ENCODE results near the gene SPINK6.
A peak's percentile ranks its signal among the peaks of the same experiment; 100 is the strongest.

SPINK6 gene

GRCh38 chr5:148186248-148187003, 16.4 kb upstream of the SPINK6 start:
- no peak for TF ChIP-seq CTCF (IDR thresholded peaks at IDR 0.05; ENCODE audit: insufficient read depth, low read length, poor library complexity, severe bottlenecking)
- H3K4me3 ChIP-seq (replicated peaks; ENCODE audit: low read depth, low read length) = no peak overlapping the region
- DNase-seq (ENCODE audit: extremely low read depth, insufficient read length) = peak; percentile 24
- no peaks in the 10 kb centered on the region for H3K36me3 ChIP-seq (ENCODE audit: control insufficient read depth, insufficient read depth, low read length)
- H3K27me3 ChIP-seq (replicated peaks; ENCODE audit: control insufficient read depth, insufficient read depth, low read length) = no peaks in the 10 kb centered on the region

- no peak for DNase-seq (ENCODE audit: extremely low read depth, insufficient read length)
- H3K4me3 ChIP-seq (replicated peaks; ENCODE audit: low read depth, low read length) = no peak overlapping the region
- TF ChIP-seq CTCF (IDR thresholded peaks at IDR 0.05; ENCODE audit: insufficient read depth, low read length, poor library complexity, severe bottlenecking) = no peak
- no peaks in the 10 kb centered on the region for H3K27me3 ChIP-seq (replicated peaks; ENCODE audit: control insufficient read depth, insufficient read depth, low read length)
- H3K36me3 ChIP-seq (ENCODE audit: control insufficient read depth, insufficient read depth, low read length) = no peaks in the 10 kb centered on the region
These were observed 11.8 kb upstream of the SPINK6 start for GRCh38 chr5:148191010-148191409.

- Histone ChIP-seq H3K4me3 (replicated peaks; ENCODE audit: low read depth, low read length) (no peak overlapping the region), H3K27me3 (replicated peaks; ENCODE audit: control insufficient read depth, insufficient read depth, low read length) (no peaks in the 10 kb centered on the region), H3K36me3 (ENCODE audit: control insufficient read depth, insufficient read depth, low read length) (no peaks in the 10 kb centered on the region)
- no peak for TF ChIP-seq CTCF (IDR thresholded peaks at IDR 0.05; ENCODE audit: insufficient read depth, low read length, poor library complexity, severe bottlenecking)
- DNase-seq (ENCODE audit: extremely low read depth, insufficient read length) = no peak
These were observed 9.6 kb upstream of the SPINK6 start for GRCh38 chr5:148193202-148193601.

- no peak overlapping the region for H3K4me3 ChIP-seq (replicated peaks; ENCODE audit: low read depth, low read length)
- H3K36me3 ChIP-seq (ENCODE audit: control insufficient read depth, insufficient read depth, low read length) = no peaks in the 10 kb centered on the region
- H3K27me3 ChIP-seq (replicated peaks; ENCODE audit: control insufficient read depth, insufficient read depth, low read length) = no peaks in the 10 kb centered on the region
- no peak for TF ChIP-seq CTCF (IDR thresholded peaks at IDR 0.05; ENCODE audit: insufficient read depth, low read length, poor library complexity, severe bottlenecking)
- DNase-seq (ENCODE audit: extremely low read depth, insufficient read length) = no peak
These were observed 1.7 kb upstream of the SPINK6 start for GRCh38 chr5:148201151-148201550.

- DNase-seq (ENCODE audit: extremely low read depth, insufficient read length) = no peak
- H3K27me3 ChIP-seq (replicated peaks; ENCODE audit: control insufficient read depth, insufficient read depth, low read length) = no peaks in the 10 kb centered on the region
- TF ChIP-seq CTCF (IDR thresholded peaks at IDR 0.05; ENCODE audit: insufficient read depth, low read length, poor library complexity, severe bottlenecking) = no peak
- no peak overlapping the region for H3K4me3 ChIP-seq (replicated peaks; ENCODE audit: low read depth, low read length)
- H3K36me3 ChIP-seq (ENCODE audit: control insufficient read depth, insufficient read depth, low read length) = no peaks in the 10 kb centered on the region
These were observed 2.4 kb downstream of the SPINK6 start for GRCh38 chr5:148205044-148205806.

Data from GM06990 (cell line).